Subcutaneous adipose tissue (tissue), 4 donors: ENCODE measurements around the gene VPS37B. TPM values are rescaled to one million over a fixed set of nuclear protein-coding genes. Genes with fewer than 3 reads are reported as not detected.

Experiments used
- CTCF ChIP-seq: fragments of 450-650 bp; IDR thresholded peaks from one replicate; pipeline ENCODE4 v1.5.1; 2016; ENCODE audit warnings: low read depth, mild to moderate bottlenecking, control low read depth, antibody characterized with exemption, moderate library complexity
- total RNA-seq, 4 donors: library from RNA; depleted of rRNA; stranded (reverse); fragments of >200 nt; gene quantifications; one replicate each; pipeline ENCODE4 v1.1.0, GENCODE V29; 2016

The VPS37B gene
- total RNA-seq, 4 donors from 2014 or later = 14.8 to 54.1 (median 16.8) TPM

- no peak for TF ChIP-seq CTCF
Observed at GRCh38 chr12:122865268-122866231, 30.4 kb downstream of the VPS37B start.

- no peak for TF ChIP-seq CTCF
Observed at GRCh38 chr12:122864894-122865253, 31.1 kb downstream of the VPS37B start.

- TF ChIP-seq CTCF = no peak
Observed at GRCh38 chr12:122862872-122863701, 32.8 kb downstream of the VPS37B start.

GRCh38 chr12:122862110-122862634 is 33.8 kb downstream of the VPS37B start:
- TF ChIP-seq CTCF = no peak

GRCh38 chr12:122861587-122861970 is 34.3 kb downstream of the VPS37B start:
- no peak for TF ChIP-seq CTCF

GRCh38 chr12:122860854-122861586 is 34.9 kb downstream of the VPS37B start:
- no peak for TF ChIP-seq CTCF
